Activated CD4-positive, alpha-beta T cell treated with anti-CD3 and anti-CD28 coated beads, Interleukin-2, amount 50 U/mL, for 24 hours (primary cell): ENCODE results near the gene CCDC106.

ENCODE experiments used
- DNase-seq, 2 donors: peaks; one replicate each; pipeline ENCODE4 v3.0.0-alpha.2; 2020; ENCODE audit warnings: low read depth in 1 of 2, low spot score in 1 of 2

CCDC106 gene

GRCh38 chr19:55694656-55695491 is 46.9 kb downstream of the CCDC106 start:
- DNase-seq: no peak

GRCh38 chr19:55695511-55696290 is 47.7 kb downstream of the CCDC106 start:
- no peak for DNase-seq

GRCh38 chr19:55696301-55697068 is 48.5 kb downstream of the CCDC106 start:
- DNase-seq: no peak

GRCh38 chr19:55697069-55697440 is 49.0 kb downstream of the CCDC106 start:
- no peak for DNase-seq

- no peak for DNase-seq
Observed at GRCh38 chr19:55697698-55698097, 49.7 kb downstream of the CCDC106 start.

- DNase-seq: no peak
Observed at GRCh38 chr19:55698256-55698655, 50.2 kb downstream of the CCDC106 start.

- DNase-seq: no peak
Observed at GRCh38 chr19:55699221-55699620, 51.2 kb downstream of the CCDC106 start.

GRCh38 chr19:55700813-55701212 is 52.8 kb downstream of the CCDC106 start:
- no peak for DNase-seq

- DNase-seq: no peak
Observed at GRCh38 chr19:55702131-55702627, 54.2 kb downstream of the CCDC106 start.
